SIG-M5 (cell line): Measurements from ENCODE around the gene GOLGA3.
"Not testable (repeated sequence)": the region's sequence is repeated elsewhere in the genome, so short reads cannot be mapped to it uniquely, and the experiment has no call there.

Source experiments
- DNase-seq: peaks from one replicate; lab custom pipeline; 2025; lab: John Stamatoyannopoulos, UW

GOLGA3 gene

GRCh38 chr12:132847363-132848356, 19.0 kb upstream of the GOLGA3 start:
- no peak for DNase-seq

- DNase-seq = not testable (repeated sequence)
Measured at GRCh38 chr12:132844681-132845080, 16.0 kb upstream of the GOLGA3 start.

- no peak for DNase-seq
Measured at GRCh38 chr12:132842449-132843045, 13.9 kb upstream of the GOLGA3 start.

- DNase-seq = no peak
Measured at GRCh38 chr12:132841151-132841550, 12.5 kb upstream of the GOLGA3 start.

- no peak for DNase-seq
Measured at GRCh38 chr12:132840536-132840935, 11.9 kb upstream of the GOLGA3 start.

- no peak for DNase-seq
Measured at GRCh38 chr12:132839558-132840235, 11.0 kb upstream of the GOLGA3 start.

GRCh38 chr12:132838410-132839080, 9.9 kb upstream of the GOLGA3 start:
- DNase-seq = no peak

- no peak for DNase-seq
Measured at GRCh38 chr12:132837693-132838409, 9.2 kb upstream of the GOLGA3 start.

GRCh38 chr12:132836795-132837331, 8.2 kb upstream of the GOLGA3 start:
- DNase-seq = no peak

- not testable (repeated sequence) for DNase-seq
Measured at GRCh38 chr12:132836230-132836629, 7.6 kb upstream of the GOLGA3 start.

GRCh38 chr12:132835076-132836025, 6.7 kb upstream of the GOLGA3 start:
- no peak for DNase-seq

- DNase-seq = no peak
Measured at GRCh38 chr12:132834181-132834711, 5.6 kb upstream of the GOLGA3 start.

- no peak for DNase-seq
Measured at GRCh38 chr12:132833341-132833740, 4.7 kb upstream of the GOLGA3 start.

GRCh38 chr12:132831771-132832170, 3.1 kb upstream of the GOLGA3 start:
- DNase-seq = no peak

- no peak for DNase-seq
Measured at GRCh38 chr12:132827763-132828703, 636 bp downstream of the GOLGA3 start.

GRCh38 chr12:132825861-132826260, 2.8 kb downstream of the GOLGA3 start:
- no peak for DNase-seq

- no peak for DNase-seq
Measured at GRCh38 chr12:132825089-132825488, 3.6 kb downstream of the GOLGA3 start.

GRCh38 chr12:132824053-132824452, 4.6 kb downstream of the GOLGA3 start:
- no peak for DNase-seq

GRCh38 chr12:132818562-132818961, 10.1 kb downstream of the GOLGA3 start:
- DNase-seq = no peak
